Measurements from ENCODE around the gene KCNAB2.
"Not testable (repeated sequence)": the region's sequence is repeated elsewhere in the genome, so short reads cannot be mapped to it uniquely, and the experiment has no call there.

KCNAB2 gene

GRCh38 chr1:6062670-6063069 lies 17.0 kb downstream of the KCNAB2 start:
- DNase-seq = no peak

GRCh38 chr1:6063532-6064053 lies 17.9 kb downstream of the KCNAB2 start:
- DNase-seq = not testable (repeated sequence)

GRCh38 chr1:6065093-6065858 lies 19.6 kb downstream of the KCNAB2 start:
- DNase-seq = no peak

- DNase-seq = no peak
These were observed 21.0 kb downstream of the KCNAB2 start for GRCh38 chr1:6066680-6067079.

GRCh38 chr1:6068073-6068472 lies 22.4 kb downstream of the KCNAB2 start:
- DNase-seq = no peak

- no peak for DNase-seq
These were observed 23.2 kb downstream of the KCNAB2 start for GRCh38 chr1:6068932-6069331.

GRCh38 chr1:6069573-6069972 lies 23.9 kb downstream of the KCNAB2 start:
- DNase-seq = no peak

- no peak for DNase-seq
These were observed 24.8 kb downstream of the KCNAB2 start for GRCh38 chr1:6070450-6070974.

GRCh38 chr1:6071219-6071618 lies 25.5 kb downstream of the KCNAB2 start:
- DNase-seq = no peak

- no peak for DNase-seq
These were observed 27.2 kb downstream of the KCNAB2 start for GRCh38 chr1:6072774-6073479.

GRCh38 chr1:6073480-6074053 lies 27.9 kb downstream of the KCNAB2 start:
- DNase-seq = no peak

GRCh38 chr1:6074192-6074901 lies 28.7 kb downstream of the KCNAB2 start:
- DNase-seq = no peak

- no peak for DNase-seq
These were observed 30.1 kb downstream of the KCNAB2 start for GRCh38 chr1:6075748-6076147.

GRCh38 chr1:6077061-6077460 lies 31.4 kb downstream of the KCNAB2 start:
- not testable (repeated sequence) for DNase-seq

GRCh38 chr1:6077506-6077905 lies 31.8 kb downstream of the KCNAB2 start:
- no peak for DNase-seq

- no peak for DNase-seq
These were observed 32.2 kb downstream of the KCNAB2 start for GRCh38 chr1:6077919-6078318.

- no peak for DNase-seq
These were observed 34.8 kb downstream of the KCNAB2 start for GRCh38 chr1:6080469-6080868.

GRCh38 chr1:6081901-6082300 lies 36.2 kb downstream of the KCNAB2 start:
- no peak for DNase-seq

GRCh38 chr1:6082430-6082971 lies 36.8 kb downstream of the KCNAB2 start:
- DNase-seq = no peak

- DNase-seq = no peak
These were observed 37.7 kb downstream of the KCNAB2 start for GRCh38 chr1:6083385-6083784.

- no peak for DNase-seq
These were observed 38.2 kb downstream of the KCNAB2 start for GRCh38 chr1:6083801-6084446.

Measured in SIG-M5 (cell line).